A673 (cell line): Measurements from ENCODE around the gene CMC1. TPM values are rescaled to one million over a fixed set of nuclear protein-coding genes. Genes with fewer than 3 reads are reported as not detected.

Source experiments
- BruUV-seq: library from RNA; stranded (reverse); fragments of 400-500 nt; replicated peaks from 2 replicates; lab custom pipeline; 2021; lab: Mats Ljungman, UMichigan
- CTCF ChIA-PET: fragments of 300-600 bp; sonication (Branson Sonifier 250); formaldehyde crosslinking; loops from one replicate; lab custom pipeline; 2022; ENCODE audit warnings: antibody characterized with exemption; lab: Charles Lee
- POLR2A ChIA-PET: fragments of 300-600 bp; sonication (Branson Sonifier 250); formaldehyde crosslinking; loops from one replicate; lab custom pipeline; 2022; ENCODE audit warnings: antibody characterized with exemption; ENCODE audit not compliant: low non-redundant PET; lab: Charles Lee
- DNase-seq: peaks from one replicate; pipeline ENCODE4 v3.0.0-alpha.2; 2015; ENCODE audit warnings: low spot score
- H3K27ac ChIP-seq: fragments of 200-600 bp; sonication (generic); 2 replicates; pipeline ENCODE4 v1.5.1; 2016; ENCODE audit warnings: mixed run types, low read depth, mild to moderate bottlenecking, mixed read lengths, antibody characterized with exemption, low read length; ENCODE audit not compliant: poor library complexity, severe bottlenecking
- H3K27me3 ChIP-seq: fragments of 200-600 bp; sonication (generic); replicated peaks from 2 replicates; pipeline ENCODE4 v1.6.1; 2017; ENCODE audit warnings: mixed run types, low read depth, mild to moderate bottlenecking, mixed read lengths, antibody characterized with exemption, low read length; ENCODE audit not compliant: insufficient read depth, poor library complexity
- H3K36me3 ChIP-seq: fragments of 200-600 bp; sonication (generic); 2 replicates; pipeline ENCODE4 v1.6.1; 2016; ENCODE audit warnings: mixed run types, mild to moderate bottlenecking, mixed read lengths, antibody characterized with exemption, low read length; ENCODE audit not compliant: insufficient read depth, poor library complexity, severe bottlenecking
- H3K4me1 ChIP-seq: fragments of 200-600 bp; sonication (generic); 2 replicates; pipeline ENCODE4 v1.6.1; 2017; ENCODE audit warnings: mixed run types, mild to moderate bottlenecking, mixed read lengths, antibody characterized with exemption, low read length; ENCODE audit not compliant: insufficient read depth, poor library complexity, severe bottlenecking
- H3K4me3 ChIP-seq: fragments of 200-600 bp; sonication (generic); 2 replicates; pipeline ENCODE4 v1.5.1; 2016; ENCODE audit warnings: low read depth, mixed run types, mild to moderate bottlenecking, mixed read lengths, low read length; ENCODE audit not compliant: poor library complexity, severe bottlenecking
- H3K9me3 ChIP-seq: fragments of 200-600 bp; sonication (generic); 2 replicates; pipeline ENCODE4 v1.6.1; 2016; ENCODE audit warnings: mixed run types, low read depth, mild to moderate bottlenecking, mixed read lengths, antibody characterized with exemption, low read length; ENCODE audit not compliant: poor library complexity, severe bottlenecking
- EZH2 ChIP-seq: fragments of 200-600 bp; sonication (generic); IDR thresholded peaks from 2 replicates; pipeline ENCODE4 v1.6.1; 2017; ENCODE audit warnings: borderline replicate concordance, low read depth, mild to moderate bottlenecking, mixed read lengths, antibody characterized with exemption, low read length; ENCODE audit not compliant: poor library complexity, severe bottlenecking
- intact Hi-C: fragments of 100-400 bp; cut with micrococcal nuclease; formaldehyde crosslinking; loops from one replicate; pipeline ENCODE4 v1.10.0; 2022; ENCODE audit not compliant: unreplicated experiment
- total RNA-seq: library from RNA; stranded (reverse); gene quantifications from 2 replicates; pipeline ENCODE4 v1.2.3, GENCODE V29; 2021
- TF ChIP-seq, protein P1 (sequence below): fragments of 300-800, 200-600 bp; sonication (generic); conservative IDR thresholded peaks from 2 replicates; pipeline ENCODE4 v1.5.1; 2017; ENCODE audit warnings: low read depth, mild to moderate bottlenecking, antibody characterized with exemption, low read length, moderate library complexity, mixed read lengths

CMC1 gene
- total RNA-seq, 1 experiment from 2014 or later, result 19.3 TPM

DNA sequence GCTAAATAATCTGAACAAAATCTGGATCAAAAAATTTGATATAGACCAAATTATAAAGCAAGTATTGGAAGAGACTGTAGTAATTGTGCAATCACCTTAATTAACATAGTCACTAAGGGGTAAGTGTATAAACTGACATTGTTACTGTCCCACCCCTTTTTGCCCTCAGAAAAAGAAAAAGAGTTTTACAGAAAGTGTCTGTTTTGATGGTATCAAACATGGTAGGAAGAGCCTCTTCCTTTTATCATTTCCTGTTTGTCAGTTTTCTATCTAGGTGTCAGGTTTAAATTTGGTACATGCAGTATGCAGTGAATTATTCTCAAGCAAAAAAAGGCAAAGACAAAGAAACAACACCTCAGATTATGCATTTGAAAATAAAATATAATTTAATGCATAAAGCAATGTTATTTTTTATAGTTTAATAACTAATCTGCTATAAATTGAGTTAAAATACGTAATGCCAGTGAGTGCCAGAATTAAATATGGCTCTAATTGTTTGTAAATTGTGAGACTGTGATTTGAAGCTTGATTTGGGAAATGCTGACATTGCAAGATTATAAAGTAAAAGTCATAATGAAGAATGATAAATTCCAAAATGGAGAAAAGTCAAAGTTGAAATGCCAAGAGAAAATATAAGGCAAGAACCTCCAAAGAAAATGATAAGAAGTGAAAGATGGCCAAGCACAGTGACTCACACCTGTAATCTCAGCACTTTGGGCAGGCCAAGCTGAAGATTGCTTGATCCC is 30.3 kb upstream of the CMC1 start:
- Histone ChIP-seq H3K36me3 (no peaks in the 10 kb centered on the region), H3K9me3 (no peaks in the 10 kb centered on the region), H3K27ac (no peak overlapping the region), H3K27me3 (no peaks in the 10 kb centered on the region), H3K4me1 (no peaks in the 10 kb centered on the region), H3K4me3 (no peak overlapping the region)
- POLR2A ChIA-PET, result no interaction called here
- no TSS peak for BruUV-seq
- intact Hi-C loops, result no loop called here
- no peak for DNase-seq
- CTCF ChIA-PET, result no interaction called here
- TF ChIP-seq, protein P1, sequence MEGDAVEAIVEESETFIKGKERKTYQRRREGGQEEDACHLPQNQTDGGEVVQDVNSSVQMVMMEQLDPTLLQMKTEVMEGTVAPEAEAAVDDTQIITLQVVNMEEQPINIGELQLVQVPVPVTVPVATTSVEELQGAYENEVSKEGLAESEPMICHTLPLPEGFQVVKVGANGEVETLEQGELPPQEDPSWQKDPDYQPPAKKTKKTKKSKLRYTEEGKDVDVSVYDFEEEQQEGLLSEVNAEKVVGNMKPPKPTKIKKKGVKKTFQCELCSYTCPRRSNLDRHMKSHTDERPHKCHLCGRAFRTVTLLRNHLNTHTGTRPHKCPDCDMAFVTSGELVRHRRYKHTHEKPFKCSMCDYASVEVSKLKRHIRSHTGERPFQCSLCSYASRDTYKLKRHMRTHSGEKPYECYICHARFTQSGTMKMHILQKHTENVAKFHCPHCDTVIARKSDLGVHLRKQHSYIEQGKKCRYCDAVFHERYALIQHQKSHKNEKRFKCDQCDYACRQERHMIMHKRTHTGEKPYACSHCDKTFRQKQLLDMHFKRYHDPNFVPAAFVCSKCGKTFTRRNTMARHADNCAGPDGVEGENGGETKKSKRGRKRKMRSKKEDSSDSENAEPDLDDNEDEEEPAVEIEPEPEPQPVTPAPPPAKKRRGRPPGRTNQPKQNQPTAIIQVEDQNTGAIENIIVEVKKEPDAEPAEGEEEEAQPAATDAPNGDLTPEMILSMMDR, result no peak
- no peak for TF ChIP-seq EZH2

- ChIA-PET CTCF (no interaction called here), POLR2A (no interaction called here)
- no peaks in the 10 kb centered on the region for H3K36me3 ChIP-seq
- H3K4me1 ChIP-seq, result no peaks in the 10 kb centered on the region
- H3K27me3 ChIP-seq, result no peaks in the 10 kb centered on the region
- no peak for DNase-seq
- TF ChIP-seq, protein P1, result no peak
- TF ChIP-seq EZH2, result no peak
- H3K9me3 ChIP-seq, result no peaks in the 10 kb centered on the region
- no peak overlapping the region for H3K27ac ChIP-seq
- no TSS peak for BruUV-seq
- no peak overlapping the region for H3K4me3 ChIP-seq
- intact Hi-C loops, result no loop called here
Observed at GRCh38 chr3:28212681-28213080, 28.7 kb upstream of the CMC1 start.

GRCh38 chr3:28215407-28215806 is 26.0 kb upstream of the CMC1 start:
- Histone ChIP-seq H3K9me3 (no peaks in the 10 kb centered on the region), H3K27me3 (no peaks in the 10 kb centered on the region), H3K4me3 (no peak overlapping the region), H3K27ac (no peak overlapping the region), H3K36me3 (no peaks in the 10 kb centered on the region), H3K4me1 (no peaks in the 10 kb centered on the region)
- ChIA-PET POLR2A (no interaction called here), CTCF (no interaction called here)
- no TSS peak for BruUV-seq
- intact Hi-C loops, result no loop called here
- DNase-seq, result no peak
- no peak for TF ChIP-seq EZH2
- TF ChIP-seq, protein P1, result no peak
